MM.1S (cell line): ENCODE data around the gene SPECC1.

Experiments
- EZH2 ChIP-seq: fragments of 300-600 bp; sonication (generic); optimal IDR thresholded peaks from 2 replicates; pipeline ENCODE3; 2017; ENCODE audit warnings: low read depth, mild to moderate bottlenecking, antibody characterized with exemption, low read length, mixed read lengths
- EZH2phosphoT487 ChIP-seq: fragments of 300-600 bp; sonication (generic); IDR thresholded peaks from 2 replicates; pipeline ENCODE4 v1.6.1; 2018; ENCODE audit warnings: antibody characterized with exemption, low read length
- TF ChIP-seq, protein P1 (sequence below): fragments of 300-600 bp; sonication (generic); IDR thresholded peaks from 2 replicates; pipeline ENCODE4 v1.5.1; 2016; ENCODE audit warnings: antibody characterized with exemption, low read length, mixed read lengths

- TF ChIP-seq, protein P1, sequence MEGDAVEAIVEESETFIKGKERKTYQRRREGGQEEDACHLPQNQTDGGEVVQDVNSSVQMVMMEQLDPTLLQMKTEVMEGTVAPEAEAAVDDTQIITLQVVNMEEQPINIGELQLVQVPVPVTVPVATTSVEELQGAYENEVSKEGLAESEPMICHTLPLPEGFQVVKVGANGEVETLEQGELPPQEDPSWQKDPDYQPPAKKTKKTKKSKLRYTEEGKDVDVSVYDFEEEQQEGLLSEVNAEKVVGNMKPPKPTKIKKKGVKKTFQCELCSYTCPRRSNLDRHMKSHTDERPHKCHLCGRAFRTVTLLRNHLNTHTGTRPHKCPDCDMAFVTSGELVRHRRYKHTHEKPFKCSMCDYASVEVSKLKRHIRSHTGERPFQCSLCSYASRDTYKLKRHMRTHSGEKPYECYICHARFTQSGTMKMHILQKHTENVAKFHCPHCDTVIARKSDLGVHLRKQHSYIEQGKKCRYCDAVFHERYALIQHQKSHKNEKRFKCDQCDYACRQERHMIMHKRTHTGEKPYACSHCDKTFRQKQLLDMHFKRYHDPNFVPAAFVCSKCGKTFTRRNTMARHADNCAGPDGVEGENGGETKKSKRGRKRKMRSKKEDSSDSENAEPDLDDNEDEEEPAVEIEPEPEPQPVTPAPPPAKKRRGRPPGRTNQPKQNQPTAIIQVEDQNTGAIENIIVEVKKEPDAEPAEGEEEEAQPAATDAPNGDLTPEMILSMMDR, result no peak
- TF ChIP-seq EZH2, result no peak
- no peak for TF ChIP-seq EZH2phosphoT487
Observed at GRCh38 chr17:20282526-20283308, 273.6 kb downstream of the SPECC1 start.
